HepG2 (cell line): ENCODE results near the gene CC2D1B. TPM values are rescaled to one million over a fixed set of nuclear protein-coding genes. Genes with fewer than 3 reads are reported as not detected.

Experiments
- ARID3A ChIP-seq: IDR thresholded peaks from 2 replicates; pipeline ENCODE4 v1.6.1; 2012; ENCODE audit warnings: low read depth, low read length, improper control_type of control experiment
- FOXM1 ChIP-seq: sonication (generic); formaldehyde crosslinking; IDR thresholded peaks from 2 replicates; pipeline ENCODE4 v1.5.0; 2020; ENCODE audit warnings: missing genetic modification reagents
- HNF4A ChIP-seq: sonication (generic); formaldehyde crosslinking; IDR thresholded peaks from 2 replicates; pipeline ENCODE4 v1.4.0; 2020; ENCODE audit warnings: missing genetic modification reagents
- KLF12 ChIP-seq: sonication (generic); formaldehyde crosslinking; IDR thresholded peaks from 2 replicates; pipeline ENCODE4 v1.4.0; 2020; ENCODE audit warnings: missing genetic modification reagents, borderline replicate concordance
- LCORL ChIP-seq, 2 experiments: fragments of 450-650 bp in 1 of 2; sonication (generic) in 1 of 2; formaldehyde crosslinking in 1 of 2; IDR thresholded peaks; 2 replicates each; pipeline versions ENCODE4 v1.5.0 to v1.6.1; 2017 to 2020; ENCODE audit warnings: antibody characterized with exemption in 1 of 2, missing genetic modification reagents in 1 of 2
- MED1 ChIP-seq: sonication (generic); formaldehyde crosslinking; IDR thresholded peaks from 2 replicates; pipeline ENCODE4 v1.4.0; 2020; ENCODE audit warnings: missing genetic modification reagents
- MLX ChIP-seq: IDR thresholded peaks from 2 replicates; pipeline ENCODE4 v1.6.1; 2016
- NR1H2 ChIP-seq: sonication (generic); formaldehyde crosslinking; IDR thresholded peaks from 2 replicates; pipeline ENCODE4 v1.8.1; 2022; ENCODE audit warnings: low read depth, missing genetic modification reagents, borderline replicate concordance
- NR2F6 ChIP-seq, 2 experiments: IDR thresholded peaks; 2 replicates each; pipeline ENCODE4 v1.6.1; 2016; ENCODE audit warnings: antibody characterized with exemption in 1 of 2, mild to moderate bottlenecking in 1 of 2
- PCBP1 ChIP-seq: fragments of 200-400 bp; formaldehyde crosslinking; IDR thresholded peaks from 2 replicates; pipeline ENCODE4 v1.6.1; 2017; ENCODE audit warnings: mild to moderate bottlenecking, low read depth, low read length, borderline replicate concordance
- WIZ ChIP-seq: sonication (generic); formaldehyde crosslinking; IDR thresholded peaks from 2 replicates; pipeline ENCODE4 v1.5.1; 2020; ENCODE audit warnings: mild to moderate bottlenecking, missing genetic modification reagents
- ZNF10 ChIP-seq: sonication (generic); formaldehyde crosslinking; IDR thresholded peaks from 2 replicates; pipeline ENCODE4 v1.4.0; 2020; ENCODE audit warnings: mild to moderate bottlenecking, low read depth, missing genetic modification reagents, borderline replicate concordance
- ZNF318 ChIP-seq: sonication (generic); formaldehyde crosslinking; IDR thresholded peaks from 2 replicates; pipeline ENCODE4 v1.4.0; 2020; ENCODE audit warnings: mild to moderate bottlenecking, missing genetic modification reagents
- ZNF331 ChIP-seq: sonication (generic); formaldehyde crosslinking; IDR thresholded peaks from 2 replicates; pipeline ENCODE4 v1.4.0; 2020; ENCODE audit warnings: missing genetic modification reagents
- ZNF367 ChIP-seq: sonication (generic); formaldehyde crosslinking; IDR thresholded peaks from 2 replicates; pipeline ENCODE4 v1.4.0; 2020; ENCODE audit warnings: missing genetic modification reagents, borderline replicate concordance
- ZNF567 ChIP-seq: sonication (generic); formaldehyde crosslinking; IDR thresholded peaks from 2 replicates; pipeline ENCODE4 v1.8.1; 2023; ENCODE audit warnings: mild to moderate bottlenecking, missing genetic modification reagents, borderline replicate concordance
- ZNF788 ChIP-seq: sonication (generic); formaldehyde crosslinking; IDR thresholded peaks from 2 replicates; pipeline ENCODE4 v1.5.0; 2020; ENCODE audit warnings: mild to moderate bottlenecking, missing genetic modification reagents, borderline replicate concordance
- ZSCAN12 ChIP-seq: sonication (generic); formaldehyde crosslinking; IDR thresholded peaks from 2 replicates; pipeline ENCODE4 v1.9.0; 2021; ENCODE audit warnings: mild to moderate bottlenecking, missing genetic modification reagents
- ZSCAN29 ChIP-seq: sonication (generic); formaldehyde crosslinking; conservative IDR thresholded peaks from 2 replicates; pipeline ENCODE4 v1.4.0; 2020; ENCODE audit warnings: mild to moderate bottlenecking, missing genetic modification reagents
- polyA plus RNA-seq, 8 experiments: library from polyadenylated mRNA; depleted of rRNA in 3 of 8; stranded (reverse) in 7 of 8; unstranded in 1 of 8; fragments of >200 nt; fragmentation: Illumina TruSeq in 4 of 8; extraction: Trizol in 4 of 8; gene quantifications; 2 replicates each; pipeline versions ENCODE4 v1.2.1 to v1.2.3, GENCODE V29; 2011 to 2016; ENCODE audit warnings: low read depth in 4 of 8, missing spikeins in 1 of 8, mixed read lengths in 1 of 8; ENCODE audit not compliant: insufficient read depth in 1 of 8
- total RNA-seq, 5 experiments: library from RNA; depleted of rRNA; stranded (reverse); fragments of >200 nt; fragmentation: Illumina TruSeq; extraction: Trizol; gene quantifications; 2 replicates each; pipeline ENCODE4 v1.2.3, GENCODE V29; 2016; ENCODE audit warnings: low read depth in 1 of 5

Gene CC2D1B
- total and polyA plus RNA-seq, 2 of the 13 experiments (the other 11 are each of a cell fraction or from before 2014, with no cell fraction given), result 7.2 to 19.2 TPM

- no peak for TF ChIP-seq LCORL (IDR thresholded peaks at IDR 0.05)
- 0 out of 2 replicates have a peak, but pooled peaks have one; percentile 78 for TF ChIP-seq LCORL (CRISPR knock-in tag; IDR thresholded peaks at IDR 0.05)
- peak; percentile 58; the same call in 1 of the 2 replicates for TF ChIP-seq ZNF788
- TF ChIP-seq FOXM1 (CRISPR knock-in tag), result no peak
- TF ChIP-seq ZNF331 (CRISPR knock-in tag), result peak; percentile 82
- TF ChIP-seq MED1, result peak; percentile 61
- no peak; the same call in 1 of the 2 replicates for TF ChIP-seq ZNF567 (CRISPR knock-in tag)
- peak; percentile 47; the same call in 1 of the 2 replicates for TF ChIP-seq MLX (CRISPR knock-in tag)
- TF ChIP-seq HNF4A, result peak; percentile 98
- TF ChIP-seq PCBP1, result peak; percentile 78; the same call in 1 of the 2 replicates
- no peak for TF ChIP-seq ZNF318 (CRISPR knock-in tag)
- TF ChIP-seq ZNF10 (CRISPR knock-in tag), result no peak
- no peak for TF ChIP-seq KLF12 (CRISPR knock-in tag)
- TF ChIP-seq WIZ (CRISPR knock-in tag), result no peak
- no peak for TF ChIP-seq NR1H2
- no peak for TF ChIP-seq ZNF367 (CRISPR knock-in tag)
- TF ChIP-seq ZSCAN29 (CRISPR knock-in tag), result peak; percentile 16; the same call in 1 of the 2 replicates
- no peak for TF ChIP-seq ARID3A
- TF ChIP-seq NR2F6 (IDR thresholded peaks at IDR 0.05), result no peak
- TF ChIP-seq NR2F6 (CRISPR knock-in tag; IDR thresholded peaks at IDR 0.05), result peak; percentile 65
- no peak for TF ChIP-seq ZSCAN12
Observed at GRCh38 chr1:52305417-52306226, 60.4 kb downstream of the CC2D1B start (continued).
